Smooth muscle cell (in vitro differentiated cells): ENCODE measurements around the gene PRKACB. TPM values are rescaled to one million over a fixed set of nuclear protein-coding genes. Genes with fewer than 3 reads are reported as not detected.

Experiments used
- DNase-seq: peaks from one replicate; lab custom pipeline; 2025; ENCODE audit not compliant: unreplicated experiment; lab: John Stamatoyannopoulos, UW
- H2AFZ ChIP-seq: fragments of 200-600 bp; sonication (generic); 2 replicates; pipeline ENCODE4 v1.6.0; 2016; ENCODE audit warnings: antibody characterized with exemption, low read depth, mild to moderate bottlenecking
- H3F3A ChIP-seq: fragments of 200-600 bp; sonication (generic); 2 replicates; pipeline ENCODE4 v1.6.0; 2017; ENCODE audit warnings: antibody characterized with exemption, low read depth
- H3K27ac ChIP-seq: fragments of 200-600 bp; sonication (generic); 2 replicates; pipeline ENCODE4 v1.5.1; 2016; ENCODE audit warnings: low read depth, mild to moderate bottlenecking
- H3K27me3 ChIP-seq: fragments of 200-600 bp; sonication (generic); 2 replicates; pipeline ENCODE4 v1.6.1; 2016; ENCODE audit warnings: low read depth, mild to moderate bottlenecking
- H3K36me3 ChIP-seq: fragments of 200-600 bp; sonication (generic); 2 replicates; pipeline ENCODE4 v1.5.1; 2016; ENCODE audit warnings: low read depth
- H3K4me1 ChIP-seq: fragments of 200-600 bp; sonication (generic); 2 replicates; pipeline ENCODE4 v1.5.1; 2016; ENCODE audit warnings: low read depth
- H3K4me2 ChIP-seq: fragments of 200-600 bp; sonication (generic); 2 replicates; pipeline ENCODE4 v1.6.0; 2016; ENCODE audit warnings: mild to moderate bottlenecking
- H3K4me3 ChIP-seq: fragments of 200-600 bp; sonication (generic); 2 replicates; pipeline ENCODE4 v1.5.1; 2016; ENCODE audit warnings: mild to moderate bottlenecking
- H3K79me2 ChIP-seq: fragments of 200-600 bp; sonication (generic); 2 replicates; pipeline ENCODE4 v1.6.0; 2016; ENCODE audit warnings: low read depth, mild to moderate bottlenecking
- H3K9ac ChIP-seq: fragments of 200-600 bp; sonication (generic); 2 replicates; pipeline ENCODE4 v1.6.0; 2016; ENCODE audit warnings: low read depth
- H3K9me3 ChIP-seq: fragments of 200-600 bp; sonication (generic); replicated peaks from 2 replicates; pipeline ENCODE4 v1.5.1; 2016; ENCODE audit warnings: low read depth
- H4K20me1 ChIP-seq: fragments of 200-600 bp; sonication (generic); 2 replicates; pipeline ENCODE4 v1.6.0; 2016; ENCODE audit warnings: low read depth
- WGBS: methylation state at CpG from one replicate; pipeline ENCODE4 v1.1.7; 2016; ENCODE audit warnings: low lambda C conversion rate; 5-methylcytosine and 5-hydroxymethylcytosine counted together
- polyA plus RNA-seq: library from polyadenylated mRNA; unstranded; fragments of >200 nt; fragmentation: Nextera tagmentation; extraction: Ambion mirVana; gene quantifications from 2 replicates; pipeline ENCODE4 v1.2.1, GENCODE V29; 2016
- total RNA-seq: library from RNA; depleted of rRNA; stranded (reverse); fragments of >200 nt; gene quantifications from 2 replicates; pipeline ENCODE4 v1.2.3, GENCODE V29; 2014
- TF ChIP-seq, protein P1 (sequence below): fragments of 200-600 bp; sonication (generic); IDR thresholded peaks from 2 replicates; pipeline ENCODE4 v1.5.1; 2017; ENCODE audit warnings: borderline replicate concordance, mild to moderate bottlenecking, antibody characterized with exemption; ENCODE audit not compliant: insufficient read depth, poor library complexity, severe bottlenecking

Gene PRKACB
- total and polyA plus RNA-seq, 2 experiments from 2014 or later = 18.8 to 42.3 TPM

DNA sequence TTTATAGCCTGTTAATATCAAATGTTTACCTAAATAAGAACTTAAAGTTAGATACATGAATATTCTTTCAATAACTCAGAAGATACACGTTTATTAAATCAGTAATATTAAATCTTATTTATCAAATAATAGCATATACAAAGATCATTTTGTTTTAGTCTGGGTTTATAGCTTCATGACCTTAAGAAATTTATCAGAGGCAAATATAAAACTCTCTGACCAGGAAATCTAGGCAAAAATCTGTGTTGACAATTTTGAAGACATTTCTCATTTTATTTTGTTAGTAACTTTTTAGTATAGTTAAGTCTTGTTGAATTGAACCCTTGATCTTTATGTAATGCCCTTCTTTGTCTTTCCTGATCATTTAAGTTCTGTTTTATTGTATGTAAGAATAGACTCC, 46.4 kb downstream of the PRKACB start:
- Histone ChIP-seq H3K79me2 (no peaks in the 10 kb centered on the region), H3K4me1 (no peaks in the 10 kb centered on the region), H3K4me2 (no peak overlapping the region), H4K20me1 (no peaks in the 10 kb centered on the region), H3K9me3 (peaks cover 9% of the 10 kb centered on the region), H3K4me3 (no peak overlapping the region), H2AFZ (no peak overlapping the region), H3K27me3 (no peaks in the 10 kb centered on the region), H3K27ac (no peak overlapping the region), H3K9ac (no peak overlapping the region), H3F3A (no peaks in the 10 kb centered on the region), H3K36me3 (peaks cover 34% of the 10 kb centered on the region)
- WGBS = 97% methylated on average over 1 of the region's 1 CpG
- TF ChIP-seq, protein P1, sequence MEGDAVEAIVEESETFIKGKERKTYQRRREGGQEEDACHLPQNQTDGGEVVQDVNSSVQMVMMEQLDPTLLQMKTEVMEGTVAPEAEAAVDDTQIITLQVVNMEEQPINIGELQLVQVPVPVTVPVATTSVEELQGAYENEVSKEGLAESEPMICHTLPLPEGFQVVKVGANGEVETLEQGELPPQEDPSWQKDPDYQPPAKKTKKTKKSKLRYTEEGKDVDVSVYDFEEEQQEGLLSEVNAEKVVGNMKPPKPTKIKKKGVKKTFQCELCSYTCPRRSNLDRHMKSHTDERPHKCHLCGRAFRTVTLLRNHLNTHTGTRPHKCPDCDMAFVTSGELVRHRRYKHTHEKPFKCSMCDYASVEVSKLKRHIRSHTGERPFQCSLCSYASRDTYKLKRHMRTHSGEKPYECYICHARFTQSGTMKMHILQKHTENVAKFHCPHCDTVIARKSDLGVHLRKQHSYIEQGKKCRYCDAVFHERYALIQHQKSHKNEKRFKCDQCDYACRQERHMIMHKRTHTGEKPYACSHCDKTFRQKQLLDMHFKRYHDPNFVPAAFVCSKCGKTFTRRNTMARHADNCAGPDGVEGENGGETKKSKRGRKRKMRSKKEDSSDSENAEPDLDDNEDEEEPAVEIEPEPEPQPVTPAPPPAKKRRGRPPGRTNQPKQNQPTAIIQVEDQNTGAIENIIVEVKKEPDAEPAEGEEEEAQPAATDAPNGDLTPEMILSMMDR = no peak
- no peak for DNase-seq

- no peaks in the 10 kb centered on the region for H4K20me1 ChIP-seq
- peaks cover 9% of the 10 kb centered on the region for H3K9me3 ChIP-seq
- TF ChIP-seq, protein P1 = no peak
- no peaks in the 10 kb centered on the region for H3K27me3 ChIP-seq
- peaks cover 29% of the 10 kb centered on the region for H3K36me3 ChIP-seq
- H3K27ac ChIP-seq = no peak overlapping the region
- DNase-seq = no peak
- no peaks in the 10 kb centered on the region for H3K4me1 ChIP-seq
- no peak overlapping the region for H3K9ac ChIP-seq
- no peaks in the 10 kb centered on the region for H3F3A ChIP-seq
- no peak overlapping the region for H3K4me2 ChIP-seq
- WGBS = 77% methylated on average over 3 of the region's 3 CpGs
- H3K79me2 ChIP-seq = no peaks in the 10 kb centered on the region
- H2AFZ ChIP-seq = no peak overlapping the region
- H3K4me3 ChIP-seq = no peak overlapping the region
These were observed 48.6 kb downstream of the PRKACB start for GRCh38 chr1:84192681-84193080.

DNA sequence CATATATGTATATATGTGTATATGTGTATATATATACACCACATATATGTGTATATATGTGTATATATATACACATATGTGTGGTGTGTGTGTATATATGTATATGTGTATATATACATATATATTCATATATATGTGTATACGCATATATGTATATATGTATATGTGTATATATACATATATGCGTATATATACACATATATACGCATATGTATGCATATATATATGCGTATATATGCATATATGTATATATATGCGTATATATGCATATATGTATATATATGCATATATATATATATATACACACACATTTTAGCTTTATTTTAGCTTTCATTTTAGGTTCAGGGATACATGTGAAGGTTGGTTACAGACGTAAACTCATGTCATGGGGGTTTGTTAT, 54.8 kb downstream of the PRKACB start:
- Histone ChIP-seq H3K9me3 (no peaks in the 10 kb centered on the region), H3K4me3 (no peak overlapping the region), H3F3A (no peaks in the 10 kb centered on the region), H4K20me1 (no peaks in the 10 kb centered on the region), H3K4me1 (no peaks in the 10 kb centered on the region), H3K27ac (no peak overlapping the region), H3K9ac (no peak overlapping the region), H3K4me2 (no peak overlapping the region), H2AFZ (no peak overlapping the region), H3K79me2 (no peaks in the 10 kb centered on the region), H3K27me3 (no peaks in the 10 kb centered on the region), H3K36me3 (peaks cover 6% of the 10 kb centered on the region)
- DNase-seq = no peak
- TF ChIP-seq, protein P1 = no peak
- 91% methylated on average over 5 of the region's 6 CpGs for WGBS

GRCh38 chr1:84199257-84199656, 55.2 kb downstream of the PRKACB start:
- 93% methylated on average over 1 of the region's 1 CpG for WGBS
- H3F3A ChIP-seq = no peaks in the 10 kb centered on the region
- H3K27ac ChIP-seq = no peak overlapping the region
- H3K4me2 ChIP-seq = no peak overlapping the region
- no peaks in the 10 kb centered on the region for H4K20me1 ChIP-seq
- no peaks in the 10 kb centered on the region for H3K9me3 ChIP-seq
- no peak overlapping the region for H3K9ac ChIP-seq
- no peaks in the 10 kb centered on the region for H3K27me3 ChIP-seq
- H3K4me1 ChIP-seq = no peaks in the 10 kb centered on the region
- TF ChIP-seq, protein P1 = no peak
- H3K79me2 ChIP-seq = no peaks in the 10 kb centered on the region
- H2AFZ ChIP-seq = no peak overlapping the region
- peaks cover 6% of the 10 kb centered on the region for H3K36me3 ChIP-seq
- no peak for DNase-seq
- no peak overlapping the region for H3K4me3 ChIP-seq
